HG03565 (cell line): ENCODE measurements around the gene ZBTB7C.

Source experiments
- ATAC-seq: cut with Tn5 transposase; IDR thresholded peaks from one replicate; pipeline ENCODE4 v1.9.1; 2021; ENCODE audit warnings: mild to moderate bottlenecking, moderate library complexity; ENCODE audit not compliant: unreplicated experiment

Gene ZBTB7C

DNA sequence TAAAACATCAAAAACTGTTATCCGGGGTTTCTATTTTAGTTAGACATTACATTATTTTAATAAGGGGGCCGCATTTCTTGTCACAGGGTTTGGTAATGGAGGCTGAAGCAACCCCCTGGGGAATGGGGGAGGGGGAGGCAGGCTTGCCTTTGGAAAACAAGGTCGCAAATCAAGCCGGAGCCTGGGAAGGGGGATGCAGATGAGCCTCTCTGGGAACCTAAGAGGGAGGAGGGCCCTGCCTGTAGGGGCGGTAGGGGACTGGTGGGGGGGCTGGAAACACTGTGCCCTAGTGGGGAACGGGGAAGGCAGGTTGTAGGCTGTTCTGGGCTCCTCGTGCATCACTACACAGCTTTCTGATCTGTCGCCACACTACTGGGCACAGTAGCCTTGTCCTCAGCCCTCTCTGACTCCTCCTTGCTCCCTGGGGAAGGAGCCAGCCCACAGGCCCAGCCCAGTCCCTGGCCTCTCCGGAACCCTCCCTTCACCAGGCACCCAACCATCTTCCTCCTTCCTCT, 308.5 kb downstream of the ZBTB7C start:
- no peak for ATAC-seq

GRCh38 chr18:48100165-48100575, 309.0 kb downstream of the ZBTB7C start:
- ATAC-seq = no peak

- ATAC-seq = no peak
Measured at GRCh38 chr18:48099481-48100164, 309.6 kb downstream of the ZBTB7C start.

DNA sequence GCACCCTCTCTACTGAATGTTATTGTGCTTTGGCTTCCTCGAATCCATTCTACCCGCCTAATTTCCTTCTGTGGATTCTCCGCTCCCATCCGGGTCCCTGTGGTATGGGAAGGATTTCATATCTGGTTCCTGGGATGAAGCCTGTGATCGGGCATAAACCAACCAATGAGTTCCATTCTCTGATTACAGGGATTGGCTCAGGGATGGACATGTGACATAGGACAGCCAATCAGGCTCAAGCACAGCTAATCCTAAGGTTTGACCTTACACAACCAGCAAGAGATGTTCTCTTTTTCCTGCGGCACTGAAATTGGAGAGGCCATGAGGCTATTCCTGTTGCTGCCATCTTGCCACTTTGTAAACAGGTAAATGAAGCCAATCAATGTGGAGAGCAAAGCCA, 310.6 kb downstream of the ZBTB7C start:
- ATAC-seq = no peak

DNA sequence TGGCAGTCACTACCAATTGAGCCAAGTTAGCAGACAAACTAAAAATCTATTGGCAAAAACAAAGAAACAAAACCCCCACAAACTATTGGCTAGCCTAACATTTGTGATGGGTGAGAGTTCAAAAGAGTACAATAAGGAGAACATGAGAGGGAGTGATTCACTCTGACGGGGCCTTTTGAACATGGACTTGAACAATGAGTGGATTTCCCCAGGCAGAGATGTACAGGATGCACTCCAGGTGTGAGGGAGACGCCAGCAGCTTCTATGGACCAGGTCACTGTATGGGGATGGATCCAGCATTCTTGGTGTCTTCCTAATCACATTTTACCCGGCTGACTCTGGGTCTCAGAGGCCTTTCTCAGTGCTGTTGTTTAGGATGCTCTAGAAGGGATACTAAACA, 311.2 kb downstream of the ZBTB7C start:
- no peak for ATAC-seq

DNA sequence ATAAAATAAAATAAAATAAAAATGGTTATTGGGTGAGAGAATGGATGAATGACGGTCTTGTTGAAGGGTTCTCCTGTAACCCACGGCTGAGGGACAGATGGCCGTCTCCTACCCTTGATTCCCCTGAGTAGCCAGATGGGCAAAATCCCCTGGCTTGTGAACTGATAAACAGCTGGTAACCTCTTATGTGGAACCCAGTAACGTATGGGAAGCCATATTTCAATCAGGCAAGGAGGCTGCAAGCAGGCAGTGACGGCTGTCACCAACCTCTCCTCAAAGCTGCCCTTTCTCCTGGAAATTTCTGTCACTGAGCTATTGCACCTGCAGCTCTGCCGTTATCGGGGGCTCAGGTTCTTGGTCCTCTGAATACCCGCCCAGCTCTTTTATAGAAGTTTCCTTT, 313.5 kb downstream of the ZBTB7C start:
- no peak for ATAC-seq

DNA sequence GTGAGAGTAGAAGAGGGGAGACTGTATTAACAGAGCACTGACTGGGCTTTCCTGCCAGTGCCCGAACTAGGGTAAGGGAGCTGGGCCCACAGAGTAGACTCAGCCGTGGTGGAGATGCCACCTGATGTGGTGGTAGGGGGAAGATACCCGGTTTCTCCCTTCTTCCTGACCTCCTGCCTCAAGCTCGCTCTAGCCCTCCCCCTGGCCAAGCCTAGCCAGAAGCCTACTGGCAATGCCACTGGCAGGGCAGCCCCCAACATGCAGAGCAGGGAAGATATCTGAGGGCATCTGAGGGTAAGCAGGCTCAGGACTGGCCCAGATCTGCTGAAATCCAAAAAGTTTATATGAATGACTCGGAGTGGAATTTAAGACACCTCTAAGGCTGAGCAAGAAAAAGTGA, 316.1 kb downstream of the ZBTB7C start:
- no peak for ATAC-seq

DNA sequence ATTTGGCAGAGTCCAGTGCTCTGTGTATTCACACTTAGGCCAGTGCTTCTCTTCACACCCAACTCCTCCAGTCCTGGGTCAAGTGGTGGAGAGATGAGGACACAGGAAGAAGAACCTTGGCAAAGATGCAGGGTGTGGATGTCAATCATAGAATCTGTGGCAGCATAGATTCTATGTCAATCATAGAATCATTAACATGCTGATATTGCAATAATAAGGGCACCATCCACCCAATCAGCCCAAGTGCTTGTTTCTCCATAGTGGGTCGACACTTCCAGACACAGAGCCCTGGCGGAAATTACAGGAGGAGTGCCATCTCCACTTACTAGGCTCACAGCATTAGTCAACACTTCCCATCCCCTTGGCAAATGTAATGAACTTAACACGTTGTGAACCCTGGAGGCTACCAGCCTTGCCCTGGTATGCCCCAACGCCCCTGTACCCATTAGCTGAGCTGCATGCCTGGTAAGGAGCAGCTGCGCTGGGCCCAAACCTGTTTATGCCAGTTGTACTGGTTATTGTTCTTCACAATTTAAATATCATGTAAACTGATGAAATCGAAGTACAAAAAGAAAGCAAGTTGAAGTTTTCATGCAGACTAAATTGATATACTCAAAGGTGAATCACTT, 317.2 kb downstream of the ZBTB7C start:
- no peak for ATAC-seq

DNA sequence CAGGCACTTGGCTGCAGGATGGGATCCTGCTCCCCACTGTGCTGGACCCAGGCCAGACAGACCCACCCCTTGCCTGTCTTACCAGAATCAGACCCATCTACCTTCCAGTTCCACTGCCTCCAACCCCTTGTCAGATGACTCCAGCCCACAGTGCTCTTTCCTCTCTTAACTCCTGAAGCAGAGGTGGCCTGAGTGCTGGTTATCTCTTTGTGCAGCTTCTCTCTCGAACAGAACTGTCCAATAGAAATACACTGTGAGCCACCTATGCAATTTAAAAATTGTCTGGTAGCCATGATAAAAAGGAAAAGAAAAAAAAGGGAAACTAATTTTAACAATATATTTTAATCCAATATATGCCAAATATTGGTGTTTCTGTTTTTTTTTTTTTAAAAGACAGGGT, 318.5 kb downstream of the ZBTB7C start:
- no peak for ATAC-seq

- no peak for ATAC-seq
Measured at GRCh38 chr18:48090021-48090420, 319.2 kb downstream of the ZBTB7C start.

- no peak for ATAC-seq
Measured at GRCh38 chr18:48085781-48086487, 323.2 kb downstream of the ZBTB7C start.

GRCh38 chr18:48084858-48085257, 324.3 kb downstream of the ZBTB7C start:
- ATAC-seq = no peak

- ATAC-seq = no peak
Measured at GRCh38 chr18:48084041-48084757, 325.0 kb downstream of the ZBTB7C start.

- no peak for ATAC-seq
Measured at GRCh38 chr18:48080546-48080945, 328.6 kb downstream of the ZBTB7C start.

- no peak for ATAC-seq
Measured at GRCh38 chr18:48079885-48080284, 329.3 kb downstream of the ZBTB7C start.

DNA sequence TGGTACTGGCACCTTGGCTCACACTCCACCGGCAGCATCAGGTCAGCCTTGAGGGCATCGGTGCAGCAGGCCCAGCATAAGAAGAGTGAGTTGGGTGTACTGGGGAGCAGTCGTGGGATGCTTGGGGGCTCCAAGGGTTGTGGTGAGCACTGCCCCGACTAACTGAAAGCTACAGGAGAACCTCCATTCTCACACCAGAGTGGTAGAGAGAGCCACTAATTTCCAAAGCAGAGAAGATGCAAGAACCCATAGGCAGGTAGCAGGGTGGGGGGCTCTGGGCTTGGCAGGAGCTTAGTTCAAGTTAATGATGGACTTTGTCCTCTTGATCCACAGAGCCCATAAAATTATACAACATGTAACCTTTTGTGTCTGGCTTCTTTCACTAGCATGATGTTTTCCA, 330.7 kb downstream of the ZBTB7C start:
- ATAC-seq = no peak

DNA sequence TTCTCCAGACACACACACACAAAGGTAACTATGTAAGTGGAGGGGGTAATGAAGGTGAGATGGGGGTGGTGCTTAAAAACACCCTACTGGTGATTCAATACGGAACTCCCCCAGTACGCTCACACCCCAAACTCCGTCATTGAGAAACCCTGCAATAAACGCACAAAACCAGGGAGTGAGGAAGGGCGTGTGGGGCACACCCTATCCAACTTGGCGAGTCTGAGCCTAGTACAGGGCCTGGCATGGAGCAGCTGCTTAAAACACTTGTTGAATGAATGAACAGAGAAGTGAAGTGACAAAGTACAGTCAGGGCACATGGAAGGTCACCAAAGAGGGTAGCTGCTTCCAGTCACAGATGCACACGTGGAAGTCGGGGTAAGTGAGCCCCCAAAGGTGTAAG, 331.9 kb downstream of the ZBTB7C start:
- ATAC-seq = no peak

GRCh38 chr18:48076461-48076860, 332.7 kb downstream of the ZBTB7C start:
- ATAC-seq = no peak

DNA sequence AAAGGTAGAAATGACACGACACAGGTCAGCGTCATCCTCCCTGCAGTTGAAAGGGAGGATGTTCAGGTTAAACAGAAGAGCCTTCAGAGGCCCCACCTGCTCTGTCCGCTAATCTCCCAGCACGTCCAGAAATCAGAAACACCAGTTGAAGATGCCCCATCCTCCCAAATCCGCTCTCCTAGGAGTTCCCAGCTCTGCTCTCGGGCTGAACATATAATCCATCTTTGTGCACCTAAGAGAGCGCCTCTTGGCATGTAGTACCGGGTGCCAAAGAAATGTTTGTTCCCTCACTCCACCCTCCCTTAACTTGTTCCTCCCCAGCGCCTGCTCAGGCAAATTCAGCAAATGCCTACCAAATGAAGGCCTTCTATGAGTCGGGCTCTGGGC, 333.5 kb downstream of the ZBTB7C start:
- ATAC-seq = no peak

DNA sequence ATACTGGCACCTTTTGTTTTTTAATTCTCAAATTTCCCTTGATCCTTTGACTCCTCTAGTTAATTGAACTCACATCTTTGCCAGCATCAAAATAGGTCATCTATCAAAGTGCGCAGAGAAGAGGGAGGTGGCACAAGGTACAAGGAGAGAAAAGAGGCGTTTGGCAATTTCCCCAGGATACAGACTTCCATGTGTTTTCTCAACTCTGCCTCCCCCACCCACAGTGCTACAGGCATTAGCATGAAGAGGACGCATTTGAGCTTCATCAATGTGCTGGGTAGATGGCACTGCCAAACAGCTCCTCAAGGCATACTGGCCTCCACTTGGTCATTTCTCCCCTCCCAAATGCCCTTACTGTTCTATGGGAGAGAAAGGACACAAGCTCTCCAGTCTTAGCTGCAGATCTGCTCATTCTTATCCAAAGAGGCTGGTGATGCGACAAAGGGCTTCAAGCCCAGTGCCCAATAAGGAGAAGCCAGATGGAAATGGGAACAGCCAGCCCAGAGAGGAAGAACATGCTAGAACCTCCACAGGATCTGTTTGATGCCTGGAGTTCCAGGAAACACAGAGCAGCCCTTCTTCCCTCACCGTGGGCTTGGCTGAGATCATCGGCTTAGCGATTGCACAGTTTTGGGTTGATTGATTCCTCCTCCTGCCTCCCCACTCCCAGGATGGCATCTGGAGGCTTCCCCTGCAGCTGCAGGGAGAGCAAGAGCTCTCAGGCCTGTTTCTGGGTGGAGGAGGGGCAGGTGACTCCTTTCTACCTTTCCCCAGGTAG, 334.1 kb downstream of the ZBTB7C start:
- no peak for ATAC-seq
